SK-N-SH treated with all-trans-retinoic acid at 6 μM for 48 hours (cell line): ENCODE data around the gene ARFRP1.

Experiments
- ATAC-seq: fragments of 200-7000 bp; cut with Tn5 transposase; 3 replicates; pipeline ENCODE4 v1.9.1; 2020; ENCODE audit warnings: mild to moderate bottlenecking, moderate library complexity
- ARNTL ChIP-seq: fragments of 450-650 bp; formaldehyde crosslinking; IDR thresholded peaks from 2 replicates; pipeline ENCODE4 v1.5.0; 2020; ENCODE audit warnings: low read depth, mild to moderate bottlenecking, moderate library complexity, borderline replicate concordance
- CSDC2 ChIP-seq: fragments of 250-450 bp; sonication (Bioruptor Pico); IDR thresholded peaks from 2 replicates; pipeline ENCODE4 v1.5.0; 2020; ENCODE audit warnings: mild to moderate bottlenecking, moderate library complexity
- ESRRG ChIP-seq: fragments of 250-450 bp; sonication (Bioruptor Pico); IDR thresholded peaks from 2 replicates; pipeline ENCODE4 v1.6.1; 2021; ENCODE audit warnings: mild to moderate bottlenecking
- ISL1 ChIP-seq: fragments of 250-450 bp; sonication (Bioruptor Pico); IDR thresholded peaks from 2 replicates; pipeline ENCODE4 v2.1.2; 2022; ENCODE audit warnings: mild to moderate bottlenecking, moderate library complexity
- OSR1 ChIP-seq: fragments of 250-450 bp; sonication (Bioruptor Pico); IDR thresholded peaks from 2 replicates; pipeline ENCODE4 v1.8.0; 2022; ENCODE audit warnings: moderate library complexity, mild to moderate bottlenecking, inconsistent platforms
- POU6F1 ChIP-seq: fragments of 250-450 bp; sonication (Bioruptor Pico); IDR thresholded peaks from 2 replicates; pipeline ENCODE4 v1.8.0; 2021; ENCODE audit warnings: low read depth, mild to moderate bottlenecking, moderate library complexity, borderline replicate concordance
- PPARA ChIP-seq: fragments of 250-450 bp; sonication (Bioruptor Pico); IDR thresholded peaks from 2 replicates; pipeline ENCODE4 v1.5.0; 2020; ENCODE audit warnings: mild to moderate bottlenecking, borderline replicate concordance
- RARB ChIP-seq: fragments of 250-450 bp; sonication (Bioruptor Pico); IDR thresholded peaks from 2 replicates; pipeline ENCODE4 v1.8.0; 2021; ENCODE audit warnings: mild to moderate bottlenecking, moderate library complexity
- SNAI2 ChIP-seq: fragments of 250-450 bp; sonication (Bioruptor Pico); IDR thresholded peaks from 2 replicates; pipeline ENCODE4 v1.5.0; 2020; ENCODE audit warnings: mild to moderate bottlenecking, moderate library complexity
- TCF4 ChIP-seq: fragments of 250-450 bp; sonication (Bioruptor Pico); IDR thresholded peaks from 2 replicates; pipeline ENCODE4 v1.8.0; 2021; ENCODE audit warnings: mild to moderate bottlenecking, moderate library complexity, borderline replicate concordance
- TOX ChIP-seq: fragments of 250-450 bp; sonication (Bioruptor Pico); IDR thresholded peaks from 2 replicates; pipeline ENCODE4 v1.8.0; 2021; ENCODE audit warnings: mild to moderate bottlenecking, moderate library complexity, borderline replicate concordance
- ZC3H10 ChIP-seq: fragments of 250-450 bp; sonication (Bioruptor Pico); IDR thresholded peaks from 2 replicates; pipeline ENCODE4 v1.5.1; 2021; ENCODE audit warnings: mild to moderate bottlenecking, moderate library complexity
- ZFP3 ChIP-seq: fragments of 250-450 bp; sonication (Bioruptor Pico); IDR thresholded peaks from 2 replicates; pipeline ENCODE4 v1.5.0; 2020; ENCODE audit warnings: mild to moderate bottlenecking, moderate library complexity
- ZFP30 ChIP-seq: fragments of 450-650 bp; formaldehyde crosslinking; IDR thresholded peaks from 2 replicates; pipeline ENCODE4 v1.5.0; 2022; ENCODE audit warnings: mild to moderate bottlenecking, moderate library complexity
- ZNF565 ChIP-seq: fragments of 450-650 bp; formaldehyde crosslinking; conservative IDR thresholded peaks from 2 replicates; pipeline ENCODE4 v1.5.0; 2020; ENCODE audit warnings: low read depth, mild to moderate bottlenecking, moderate library complexity
- ZNF70 ChIP-seq: fragments of 450-650 bp; formaldehyde crosslinking; IDR thresholded peaks from 2 replicates; pipeline ENCODE4 v1.5.0; 2020; ENCODE audit warnings: mild to moderate bottlenecking, moderate library complexity
- ZNF8 ChIP-seq: fragments of 450-650 bp; formaldehyde crosslinking; IDR thresholded peaks from 2 replicates; pipeline ENCODE4 v1.5.0; 2020; ENCODE audit warnings: mild to moderate bottlenecking, moderate library complexity
- TF ChIP-seq, protein P1 (sequence below): fragments of 250-450 bp; sonication (Bioruptor Pico); IDR thresholded peaks from 2 replicates; pipeline ENCODE4 v1.8.0; 2020; ENCODE audit warnings: mild to moderate bottlenecking, moderate library complexity, borderline replicate concordance
- TF ChIP-seq, protein P2 (sequence below): fragments of 250-450 bp; sonication (Bioruptor Pico); IDR thresholded peaks from 2 replicates; pipeline ENCODE4 v1.5.1; 2021; ENCODE audit warnings: mild to moderate bottlenecking, moderate library complexity
- TF ChIP-seq, protein P3 (sequence below): fragments of 250-450 bp; sonication (Bioruptor Pico); IDR thresholded peaks from 2 replicates; pipeline ENCODE4 v1.5.0; 2020; ENCODE audit warnings: mild to moderate bottlenecking, moderate library complexity
- TF ChIP-seq, protein P4 (sequence below): fragments of 250-450 bp; sonication (Bioruptor Pico); IDR thresholded peaks from 2 replicates; pipeline ENCODE4 v1.5.1; 2020; ENCODE audit warnings: low read depth, mild to moderate bottlenecking, moderate library complexity

Gene ARFRP1

GRCh38 chr20:63706027-63706695 lies 1.6 kb downstream of the ARFRP1 start:
- ATAC-seq: no peak
- TF ChIP-seq, protein P1, sequence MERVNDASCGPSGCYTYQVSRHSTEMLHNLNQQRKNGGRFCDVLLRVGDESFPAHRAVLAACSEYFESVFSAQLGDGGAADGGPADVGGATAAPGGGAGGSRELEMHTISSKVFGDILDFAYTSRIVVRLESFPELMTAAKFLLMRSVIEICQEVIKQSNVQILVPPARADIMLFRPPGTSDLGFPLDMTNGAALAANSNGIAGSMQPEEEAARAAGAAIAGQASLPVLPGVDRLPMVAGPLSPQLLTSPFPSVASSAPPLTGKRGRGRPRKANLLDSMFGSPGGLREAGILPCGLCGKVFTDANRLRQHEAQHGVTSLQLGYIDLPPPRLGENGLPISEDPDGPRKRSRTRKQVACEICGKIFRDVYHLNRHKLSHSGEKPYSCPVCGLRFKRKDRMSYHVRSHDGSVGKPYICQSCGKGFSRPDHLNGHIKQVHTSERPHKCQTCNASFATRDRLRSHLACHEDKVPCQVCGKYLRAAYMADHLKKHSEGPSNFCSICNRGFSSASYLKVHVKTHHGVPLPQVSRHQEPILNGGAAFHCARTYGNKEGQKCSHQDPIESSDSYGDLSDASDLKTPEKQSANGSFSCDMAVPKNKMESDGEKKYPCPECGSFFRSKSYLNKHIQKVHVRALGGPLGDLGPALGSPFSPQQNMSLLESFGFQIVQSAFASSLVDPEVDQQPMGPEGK (CRISPR knock-in tag): no peak
- TF ChIP-seq POU6F1 (CRISPR knock-in tag): no peak
- TF ChIP-seq RARB (CRISPR knock-in tag): no peak
- TF ChIP-seq OSR1 (CRISPR knock-in tag): no peak
- TF ChIP-seq ZFP30 (CRISPR knock-in tag): no peak
- TF ChIP-seq ZNF565: no peak
- TF ChIP-seq ESRRG: no peak
- TF ChIP-seq, protein P2, sequence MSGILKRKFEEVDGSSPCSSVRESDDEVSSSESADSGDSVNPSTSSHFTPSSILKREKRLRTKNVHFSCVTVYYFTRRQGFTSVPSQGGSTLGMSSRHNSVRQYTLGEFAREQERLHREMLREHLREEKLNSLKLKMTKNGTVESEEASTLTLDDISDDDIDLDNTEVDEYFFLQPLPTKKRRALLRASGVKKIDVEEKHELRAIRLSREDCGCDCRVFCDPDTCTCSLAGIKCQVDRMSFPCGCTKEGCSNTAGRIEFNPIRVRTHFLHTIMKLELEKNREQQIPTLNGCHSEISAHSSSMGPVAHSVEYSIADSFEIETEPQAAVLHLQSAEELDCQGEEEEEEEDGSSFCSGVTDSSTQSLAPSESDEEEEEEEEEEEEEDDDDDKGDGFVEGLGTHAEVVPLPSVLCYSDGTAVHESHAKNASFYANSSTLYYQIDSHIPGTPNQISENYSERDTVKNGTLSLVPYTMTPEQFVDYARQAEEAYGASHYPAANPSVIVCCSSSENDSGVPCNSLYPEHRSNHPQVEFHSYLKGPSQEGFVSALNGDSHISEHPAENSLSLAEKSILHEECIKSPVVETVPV (CRISPR knock-in tag): no peak
- TF ChIP-seq, protein P3, sequence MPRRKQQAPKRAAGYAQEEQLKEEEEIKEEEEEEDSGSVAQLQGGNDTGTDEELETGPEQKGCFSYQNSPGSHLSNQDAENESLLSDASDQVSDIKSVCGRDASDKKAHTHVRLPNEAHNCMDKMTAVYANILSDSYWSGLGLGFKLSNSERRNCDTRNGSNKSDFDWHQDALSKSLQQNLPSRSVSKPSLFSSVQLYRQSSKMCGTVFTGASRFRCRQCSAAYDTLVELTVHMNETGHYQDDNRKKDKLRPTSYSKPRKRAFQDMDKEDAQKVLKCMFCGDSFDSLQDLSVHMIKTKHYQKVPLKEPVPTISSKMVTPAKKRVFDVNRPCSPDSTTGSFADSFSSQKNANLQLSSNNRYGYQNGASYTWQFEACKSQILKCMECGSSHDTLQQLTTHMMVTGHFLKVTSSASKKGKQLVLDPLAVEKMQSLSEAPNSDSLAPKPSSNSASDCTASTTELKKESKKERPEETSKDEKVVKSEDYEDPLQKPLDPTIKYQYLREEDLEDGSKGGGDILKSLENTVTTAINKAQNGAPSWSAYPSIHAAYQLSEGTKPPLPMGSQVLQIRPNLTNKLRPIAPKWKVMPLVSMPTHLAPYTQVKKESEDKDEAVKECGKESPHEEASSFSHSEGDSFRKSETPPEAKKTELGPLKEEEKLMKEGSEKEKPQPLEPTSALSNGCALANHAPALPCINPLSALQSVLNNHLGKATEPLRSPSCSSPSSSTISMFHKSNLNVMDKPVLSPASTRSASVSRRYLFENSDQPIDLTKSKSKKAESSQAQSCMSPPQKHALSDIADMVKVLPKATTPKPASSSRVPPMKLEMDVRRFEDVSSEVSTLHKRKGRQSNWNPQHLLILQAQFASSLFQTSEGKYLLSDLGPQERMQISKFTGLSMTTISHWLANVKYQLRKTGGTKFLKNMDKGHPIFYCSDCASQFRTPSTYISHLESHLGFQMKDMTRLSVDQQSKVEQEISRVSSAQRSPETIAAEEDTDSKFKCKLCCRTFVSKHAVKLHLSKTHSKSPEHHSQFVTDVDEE (CRISPR knock-in tag): no peak
- no peak for TF ChIP-seq ISL1 (CRISPR knock-in tag)
- TF ChIP-seq PPARA (CRISPR knock-in tag): no peak
- no peak for TF ChIP-seq TOX (CRISPR knock-in tag)
- TF ChIP-seq CSDC2 (CRISPR knock-in tag): no peak

- no peak for ATAC-seq
- TF ChIP-seq CSDC2 (CRISPR knock-in tag) (no peak), ZC3H10 (CRISPR knock-in tag) (no peak), ESRRG (no peak), PPARA (CRISPR knock-in tag) (no peak), ARNTL (CRISPR knock-in tag) (no peak), ZNF70 (CRISPR knock-in tag) (no peak), SNAI2 (no peak), ZNF8 (CRISPR knock-in tag) (no peak), ZNF565 (no peak), ZFP3 (CRISPR knock-in tag) (no peak), OSR1 (CRISPR knock-in tag) (no peak), ISL1 (CRISPR knock-in tag) (no peak), ZFP30 (CRISPR knock-in tag) (no peak), TCF4 (CRISPR knock-in tag) (no peak), RARB (CRISPR knock-in tag) (no peak)
- TF ChIP-seq, protein P1 (CRISPR knock-in tag): no peak
- TF ChIP-seq, protein P4, sequence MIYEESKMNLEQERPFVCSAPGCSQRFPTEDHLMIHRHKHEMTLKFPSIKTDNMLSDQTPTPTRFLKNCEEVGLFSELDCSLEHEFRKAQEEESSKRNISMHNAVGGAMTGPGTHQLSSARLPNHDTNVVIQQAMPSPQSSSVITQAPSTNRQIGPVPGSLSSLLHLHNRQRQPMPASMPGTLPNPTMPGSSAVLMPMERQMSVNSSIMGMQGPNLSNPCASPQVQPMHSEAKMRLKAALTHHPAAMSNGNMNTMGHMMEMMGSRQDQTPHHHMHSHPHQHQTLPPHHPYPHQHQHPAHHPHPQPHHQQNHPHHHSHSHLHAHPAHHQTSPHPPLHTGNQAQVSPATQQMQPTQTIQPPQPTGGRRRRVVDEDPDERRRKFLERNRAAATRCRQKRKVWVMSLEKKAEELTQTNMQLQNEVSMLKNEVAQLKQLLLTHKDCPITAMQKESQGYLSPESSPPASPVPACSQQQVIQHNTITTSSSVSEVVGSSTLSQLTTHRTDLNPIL (CRISPR knock-in tag): no peak
- TF ChIP-seq, protein P3 (CRISPR knock-in tag): no peak
- TF ChIP-seq, protein P2 (CRISPR knock-in tag): no peak
Measured at GRCh38 chr20:63705232-63706026, 2.3 kb downstream of the ARFRP1 start.
